ENCODE data around the gene DNM1L. TPM values are rescaled to one million over a fixed set of nuclear protein-coding genes. Genes with fewer than 3 reads are reported as not detected.

Gene DNM1L
- polyA plus RNA-seq, 3 donors: 23.6 to 45.6 (median 31.5) TPM

- Mint-ChIP-seq H3K27me3 (ENCODE audit: low read depth in 3 of 3) (peaks cover 0 to 1% (median 0%) of the 10 kb centered on the region in 3 donors), H3K9me3 (no peaks in the 10 kb centered on the region), H3K4me3 (peak overlapping the region in 1 of 2 donors; percentile 94), H3K36me3 (peaks cover 17 to 24% of the 10 kb centered on the region in 2 donors), H3K27ac (peak overlapping the region in 1 of 7 donors; percentile 91), H3K4me1 (peaks cover 20% of the 10 kb centered on the region)
- Histone ChIP-seq H2AFZ (ENCODE audit: insufficient read depth, low read depth, low read length, poor library complexity, severe bottlenecking) (peak overlapping the region; percentile 15), H3K36me3 (replicated peaks in 1 of 2; ENCODE audit: control insufficient read depth in 1 of 2, insufficient read depth in 2 of 2, low read length in 2 of 2) (peaks cover 10 to 26% of the 10 kb centered on the region in 2 donors), H3K4me2 (replicated peaks; ENCODE audit: extremely low read depth, low read length, poor library complexity, severe bottlenecking) (peak overlapping the region; percentile 98), H3K79me2 (ENCODE audit: insufficient read depth, low read length) (peaks cover 26% of the 10 kb centered on the region), H3K27ac (ENCODE audit: low read depth in 1 of 2, low read length in 2 of 2) (no peak overlapping the region), H3K27me3 (ENCODE audit: control insufficient read depth in 2 of 2, insufficient read depth in 2 of 2, low read length in 2 of 2) (no peaks in the 10 kb centered on the region), H3K4me3 (replicated peaks in 1 of 3; ENCODE audit: low read depth in 2 of 3, low read length in 3 of 3) (peak overlapping the region in 2 of 3 experiments; percentile 68 to 96), H3K9ac (ENCODE audit: insufficient read depth, low read length, poor library complexity, severe bottlenecking) (no peak overlapping the region), H4K20me1 (ENCODE audit: insufficient read depth, low read length) (no peaks in the 10 kb centered on the region), H3K4me1 (ENCODE audit: control insufficient read depth in 1 of 2, insufficient read depth in 2 of 2, low read length in 2 of 2) (peaks cover 19 to 29% of the 10 kb centered on the region in 2 donors), H3K9me3 (replicated peaks in 1 of 2; ENCODE audit: control insufficient read depth in 1 of 2, insufficient read depth in 1 of 2, low read length in 2 of 2) (no peaks in the 10 kb centered on the region)
- no peak for DNase-seq
- TF ChIP-seq CTCF (IDR thresholded peaks at IDR 0.05): peak; percentile 4
- intact Hi-C loops (cut with micrococcal nuclease): loop anchor here (2.0 to 10.0 kb wide), 2 partner anchors 392 to 1264 kb away; no protein-coding TSS in a partner anchor
- whole genome bisulfite sequencing (ENCODE audit: insufficient coverage): 61% methylated on average over 6 of the region's 8 CpGs
Observed at GRCh38 chr12:32756476-32757066, 77.5 kb downstream of the DNM1L start.

GRCh38 chr12:32757157-32757556, 78.1 kb downstream of the DNM1L start:
- Histone ChIP-seq H4K20me1 (ENCODE audit: insufficient read depth, low read length) (no peaks in the 10 kb centered on the region), H3K27ac (ENCODE audit: low read depth in 1 of 2, low read length in 2 of 2) (no peak overlapping the region), H3K4me1 (ENCODE audit: control insufficient read depth in 1 of 2, insufficient read depth in 2 of 2, low read length in 2 of 2) (peaks cover 24 to 35% of the 10 kb centered on the region in 2 donors), H3K9me3 (replicated peaks in 1 of 2; ENCODE audit: control insufficient read depth in 1 of 2, insufficient read depth in 1 of 2, low read length in 2 of 2) (no peaks in the 10 kb centered on the region), H2AFZ (ENCODE audit: insufficient read depth, low read depth, low read length, poor library complexity, severe bottlenecking) (no peak overlapping the region), H3K36me3 (replicated peaks in 1 of 2; ENCODE audit: control insufficient read depth in 1 of 2, insufficient read depth in 2 of 2, low read length in 2 of 2) (peaks cover 4 to 20% of the 10 kb centered on the region in 2 donors), H3K79me2 (ENCODE audit: insufficient read depth, low read length) (peaks cover 26% of the 10 kb centered on the region), H3K9ac (ENCODE audit: insufficient read depth, low read length, poor library complexity, severe bottlenecking) (no peak overlapping the region), H3K4me3 (replicated peaks in 1 of 3; ENCODE audit: low read depth in 2 of 3, low read length in 3 of 3) (no peak overlapping the region), H3K4me2 (replicated peaks; ENCODE audit: extremely low read depth, low read length, poor library complexity, severe bottlenecking) (no peak overlapping the region), H3K27me3 (ENCODE audit: control insufficient read depth in 2 of 2, insufficient read depth in 2 of 2, low read length in 2 of 2) (no peaks in the 10 kb centered on the region)
- Mint-ChIP-seq H3K27me3 (ENCODE audit: low read depth in 3 of 3) (peaks cover 0 to 1% (median 0%) of the 10 kb centered on the region in 3 donors), H3K27ac (no peak overlapping the region), H3K36me3 (peaks cover 13 to 19% of the 10 kb centered on the region in 2 donors), H3K9me3 (no peaks in the 10 kb centered on the region), H3K4me3 (no peak overlapping the region), H3K4me1 (peaks cover 26% of the 10 kb centered on the region)
- intact Hi-C loops (cut with micrococcal nuclease): loop anchor here (2.0 to 10.0 kb wide), 2 partner anchors 392 to 1264 kb away; no protein-coding TSS in a partner anchor
- no peak for TF ChIP-seq CTCF (IDR thresholded peaks at IDR 0.05)
- DNase-seq: no peak
- WGBS (ENCODE audit: insufficient coverage): 100% methylated on average over 1 of the region's 3 CpGs

All from CD14-positive monocyte (primary cell).